K562 (cell line): ENCODE data around the gene HDAC3. TPM values are rescaled to one million over a fixed set of nuclear protein-coding genes. Genes with fewer than 3 reads are reported as not detected.

Source experiments
- ARID1B ChIP-seq: fragments of 450-650 bp; IDR thresholded peaks from 2 replicates; pipeline ENCODE4 v1.6.1; 2016; ENCODE audit warnings: antibody characterized with exemption, mild to moderate bottlenecking, inconsistent platforms
- ATF6 ChIP-seq: sonication (generic); formaldehyde crosslinking; IDR thresholded peaks from 2 replicates; pipeline ENCODE4 v1.4.0; 2020; ENCODE audit warnings: mild to moderate bottlenecking, missing genetic modification reagents
- BCOR ChIP-seq: fragments of 450-650 bp; IDR thresholded peaks from 2 replicates; pipeline ENCODE4 v1.6.1; 2016
- CREB5 ChIP-seq: fragments of 250-450 bp; sonication (Bioruptor Pico); IDR thresholded peaks from 2 replicates; pipeline ENCODE4 v1.5.0; 2020; ENCODE audit warnings: mild to moderate bottlenecking
- MLX ChIP-seq, 2 experiments: fragments of 450-650 bp in 1 of 2; sonication (generic) in 1 of 2; formaldehyde crosslinking; conservative IDR thresholded peaks; 2 replicates each; pipeline versions ENCODE4 v1.4.0 to v1.8.1; 2020 to 2022; ENCODE audit warnings: mild to moderate bottlenecking in 1 of 2, missing genetic modification reagents in 1 of 2
- NEUROD1 ChIP-seq: fragments of 150-350 bp; IDR thresholded peaks from 2 replicates; pipeline ENCODE4 v1.6.1; 2014; ENCODE audit warnings: borderline replicate concordance, low read length, low read depth; ENCODE audit not compliant: partially characterized antibody
- NFIC ChIP-seq: fragments of 450-650 bp; IDR thresholded peaks from 2 replicates; pipeline ENCODE4 v1.6.1; 2017; ENCODE audit warnings: mild to moderate bottlenecking, inconsistent platforms
- PYGO2 ChIP-seq: fragments of 450-650 bp; IDR thresholded peaks from 2 replicates; pipeline ENCODE4 v1.6.1; 2016; ENCODE audit warnings: mild to moderate bottlenecking, missing genetic modification characterization, moderate library complexity, missing compliant biosample characterization
- SAFB ChIP-seq: fragments of 200-400 bp; formaldehyde crosslinking; IDR thresholded peaks from 2 replicates; pipeline ENCODE4 v1.6.1; 2017; ENCODE audit warnings: low read depth, low read length, borderline replicate concordance
- TCF3 ChIP-seq: sonication (generic); formaldehyde crosslinking; IDR thresholded peaks from 2 replicates; pipeline ENCODE4 v1.4.0; 2020; ENCODE audit warnings: mild to moderate bottlenecking, missing genetic modification reagents
- U2AF1 ChIP-seq: fragments of 200-400 bp; formaldehyde crosslinking; optimal IDR thresholded peaks from 2 replicates; pipeline ENCODE3; 2017; ENCODE audit warnings: mild to moderate bottlenecking, low read depth, low read length, moderate library complexity
- ZNF184 ChIP-seq: sonication (generic); formaldehyde crosslinking; IDR thresholded peaks from 2 replicates; pipeline ENCODE4 v1.5.0; 2020; ENCODE audit warnings: missing genetic modification reagents
- ZNF277 ChIP-seq: fragments of 250-450 bp; sonication (Bioruptor Pico); IDR thresholded peaks from 2 replicates; pipeline ENCODE4 v1.8.0; 2022; ENCODE audit warnings: inconsistent platforms, mild to moderate bottlenecking, moderate library complexity, borderline replicate concordance
- ZNF436 ChIP-seq: fragments of 250-450, 450-650 bp; sonication (Bioruptor Pico); formaldehyde crosslinking; IDR thresholded peaks from 2 replicates; pipeline ENCODE4 v1.7.0; 2020; ENCODE audit warnings: mild to moderate bottlenecking
- polyA plus RNA-seq, 8 experiments: library from polyadenylated mRNA; depleted of rRNA in 4 of 8; stranded (reverse) in 5 of 8; unstranded in 3 of 8; fragments of >200 nt; fragmentation: Nextera tagmentation in 2 of 8; fragmentation: Illumina TruSeq in 1 of 8; extraction: Ambion mirVana in 2 of 8; extraction: Trizol in 1 of 8; gene quantifications; 2 replicates each; pipeline versions ENCODE4 v1.2.1 to v1.2.3, GENCODE V29; 2011 to 2014; ENCODE audit warnings: inconsistent platforms in 1 of 8, missing spikeins in 1 of 8
- total RNA-seq, 7 experiments: library from RNA; depleted of rRNA in 6 of 7; stranded (reverse); fragments of >200 nt in 6 of 7; fragmentation: Illumina TruSeq in 2 of 7; extraction: Trizol in 2 of 7; gene quantifications; 2 replicates each; pipeline versions ENCODE4 v1.2.1 to v1.2.3, GENCODE V29; 2011 to 2021; ENCODE audit warnings: low replicate concordance in 1 of 7
- TF ChIP-seq, protein P1 (sequence below): fragments of 450-650 bp; IDR thresholded peaks from 2 replicates; pipeline ENCODE4 v1.6.1; 2018; ENCODE audit not compliant: partially characterized antibody
- TF ChIP-seq, protein P2 (sequence below): fragments of 250-450 bp; sonication (Bioruptor Pico); IDR thresholded peaks from 2 replicates; pipeline ENCODE4 v1.9.0; 2021; ENCODE audit warnings: mild to moderate bottlenecking

The HDAC3 gene
- total and polyA plus RNA-seq, 9 of the 15 experiments (the other 6 are each of a cell fraction or from before 2014, with no cell fraction given), result 89.7 to 191 (median 119) TPM

DNA sequence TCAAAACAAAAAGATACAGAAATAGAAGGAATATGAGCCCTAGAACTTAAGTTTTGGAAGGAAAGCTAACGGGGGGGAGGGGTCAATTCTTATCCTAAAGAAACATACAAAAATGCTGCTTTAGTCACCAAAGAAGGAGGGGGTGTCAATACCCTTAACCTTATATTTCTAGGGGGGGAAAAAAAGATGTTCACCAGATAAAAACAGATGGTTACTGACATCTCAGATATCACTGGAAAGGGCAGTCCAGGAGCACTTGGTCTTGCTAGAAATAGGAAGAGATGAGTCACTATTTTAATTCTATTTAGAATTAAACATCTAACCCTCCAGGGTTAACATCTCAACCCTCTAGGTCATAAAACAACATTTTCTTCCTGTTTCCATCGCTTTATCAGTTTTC is 19.5 kb downstream of the HDAC3 start (continued):
- TF ChIP-seq, protein P1, sequence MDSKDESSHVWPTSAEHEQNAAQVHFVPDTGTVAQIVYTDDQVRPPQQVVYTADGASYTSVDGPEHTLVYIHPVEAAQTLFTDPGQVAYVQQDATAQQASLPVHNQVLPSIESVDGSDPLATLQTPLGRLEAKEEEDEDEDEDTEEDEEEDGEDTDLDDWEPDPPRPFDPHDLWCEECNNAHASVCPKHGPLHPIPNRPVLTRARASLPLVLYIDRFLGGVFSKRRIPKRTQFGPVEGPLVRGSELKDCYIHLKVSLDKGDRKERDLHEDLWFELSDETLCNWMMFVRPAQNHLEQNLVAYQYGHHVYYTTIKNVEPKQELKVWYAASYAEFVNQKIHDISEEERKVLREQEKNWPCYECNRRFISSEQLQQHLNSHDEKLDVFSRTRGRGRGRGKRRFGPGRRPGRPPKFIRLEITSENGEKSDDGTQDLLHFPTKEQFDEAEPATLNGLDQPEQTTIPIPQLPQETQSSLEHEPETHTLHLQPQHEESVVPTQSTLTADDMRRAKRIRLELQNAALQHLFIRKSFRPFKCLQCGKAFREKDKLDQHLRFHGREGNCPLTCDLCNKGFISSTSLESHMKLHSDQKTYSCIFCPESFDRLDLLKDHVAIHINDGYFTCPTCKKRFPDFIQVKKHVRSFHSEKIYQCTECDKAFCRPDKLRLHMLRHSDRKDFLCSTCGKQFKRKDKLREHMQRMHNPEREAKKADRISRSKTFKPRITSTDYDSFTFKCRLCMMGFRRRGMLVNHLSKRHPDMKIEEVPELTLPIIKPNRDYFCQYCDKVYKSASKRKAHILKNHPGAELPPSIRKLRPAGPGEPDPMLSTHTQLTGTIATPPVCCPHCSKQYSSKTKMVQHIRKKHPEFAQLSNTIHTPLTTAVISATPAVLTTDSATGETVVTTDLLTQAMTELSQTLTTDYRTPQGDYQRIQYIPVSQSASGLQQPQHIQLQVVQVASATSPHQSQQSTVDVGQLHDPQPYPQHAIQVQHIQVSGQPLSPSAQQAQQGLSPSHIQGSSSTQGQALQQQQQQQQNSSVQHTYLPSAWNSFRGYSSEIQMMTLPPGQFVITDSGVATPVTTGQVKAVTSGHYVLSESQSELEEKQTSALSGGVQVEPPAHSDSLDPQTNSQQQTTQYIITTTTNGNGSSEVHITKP, result no peak
- TF ChIP-seq ZNF277 (CRISPR knock-in tag), result no peak
- no peak for TF ChIP-seq BCOR
- TF ChIP-seq, protein P2, sequence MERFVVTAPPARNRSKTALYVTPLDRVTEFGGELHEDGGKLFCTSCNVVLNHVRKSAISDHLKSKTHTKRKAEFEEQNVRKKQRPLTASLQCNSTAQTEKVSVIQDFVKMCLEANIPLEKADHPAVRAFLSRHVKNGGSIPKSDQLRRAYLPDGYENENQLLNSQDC (CRISPR knock-in tag), result no peak
- peak; percentile 70 for TF ChIP-seq TCF3 (CRISPR knock-in tag)
- no peak for TF ChIP-seq MLX (CRISPR knock-in tag; conservative IDR thresholded peaks at IDR 0.05)
- no peak for TF ChIP-seq ZNF436 (CRISPR knock-in tag)
- no peak for TF ChIP-seq SAFB
- no peak for TF ChIP-seq ATF6 (CRISPR knock-in tag)
- TF ChIP-seq NEUROD1, result peak; percentile 17
- no peak for TF ChIP-seq PYGO2 (tag)
- no peak for TF ChIP-seq CREB5 (CRISPR knock-in tag)
- TF ChIP-seq ARID1B, result peak; percentile 90
- no peak for TF ChIP-seq U2AF1
- no peak for TF ChIP-seq ZNF184 (CRISPR knock-in tag)
- peak; percentile 53 for TF ChIP-seq NFIC
